Subcutaneous adipose tissue (tissue), 4 donors: ENCODE data around the gene LIMK2. TPM values are rescaled to one million over a fixed set of nuclear protein-coding genes. Genes with fewer than 3 reads are reported as not detected.

Experiments used
- small RNA-seq: library from RNA; depleted of rRNA; stranded (forward); fragments of <200 nt; gene quantifications from one replicate; pipeline ENCODE3, GENCODE V24; 2016
- total RNA-seq, 4 donors: library from RNA; depleted of rRNA; stranded (reverse); fragments of >200 nt; gene quantifications; one replicate each; pipeline ENCODE4 v1.1.0, GENCODE V29; 2016
- TF ChIP-seq, protein P1 (sequence below): fragments of 450-650 bp; IDR thresholded peaks from one replicate; pipeline ENCODE4 v1.5.1; 2016; ENCODE audit warnings: low read depth, mild to moderate bottlenecking, control low read depth, antibody characterized with exemption, moderate library complexity

Gene LIMK2
- total RNA-seq, 4 donors from 2014 or later = 15.4 to 26.4 (median 22.6) TPM

- TF ChIP-seq, protein P1, sequence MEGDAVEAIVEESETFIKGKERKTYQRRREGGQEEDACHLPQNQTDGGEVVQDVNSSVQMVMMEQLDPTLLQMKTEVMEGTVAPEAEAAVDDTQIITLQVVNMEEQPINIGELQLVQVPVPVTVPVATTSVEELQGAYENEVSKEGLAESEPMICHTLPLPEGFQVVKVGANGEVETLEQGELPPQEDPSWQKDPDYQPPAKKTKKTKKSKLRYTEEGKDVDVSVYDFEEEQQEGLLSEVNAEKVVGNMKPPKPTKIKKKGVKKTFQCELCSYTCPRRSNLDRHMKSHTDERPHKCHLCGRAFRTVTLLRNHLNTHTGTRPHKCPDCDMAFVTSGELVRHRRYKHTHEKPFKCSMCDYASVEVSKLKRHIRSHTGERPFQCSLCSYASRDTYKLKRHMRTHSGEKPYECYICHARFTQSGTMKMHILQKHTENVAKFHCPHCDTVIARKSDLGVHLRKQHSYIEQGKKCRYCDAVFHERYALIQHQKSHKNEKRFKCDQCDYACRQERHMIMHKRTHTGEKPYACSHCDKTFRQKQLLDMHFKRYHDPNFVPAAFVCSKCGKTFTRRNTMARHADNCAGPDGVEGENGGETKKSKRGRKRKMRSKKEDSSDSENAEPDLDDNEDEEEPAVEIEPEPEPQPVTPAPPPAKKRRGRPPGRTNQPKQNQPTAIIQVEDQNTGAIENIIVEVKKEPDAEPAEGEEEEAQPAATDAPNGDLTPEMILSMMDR = no peak
Measured at GRCh38 chr22:31323578-31324550, 111.8 kb downstream of the LIMK2 start.

DNA sequence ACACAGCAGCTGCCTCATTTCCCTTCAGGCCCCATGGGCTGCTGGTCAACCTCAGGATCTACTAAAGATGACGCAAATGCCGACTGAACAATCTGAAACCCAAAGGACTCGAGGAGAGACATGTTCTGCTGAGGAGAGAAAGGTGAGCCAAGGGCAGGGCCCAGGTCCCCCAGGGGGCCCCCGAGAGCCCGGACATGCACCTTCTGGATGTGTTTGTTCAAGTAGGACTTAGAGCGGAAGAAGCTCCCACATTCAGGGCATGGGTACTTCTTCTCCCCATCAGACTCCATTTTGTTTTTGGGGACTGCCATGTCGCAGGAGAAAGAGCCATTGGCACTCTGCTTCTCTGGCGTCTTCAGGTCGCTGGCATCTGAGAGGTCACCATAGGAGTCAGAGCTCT lies 114.8 kb downstream of the LIMK2 start:
- TF ChIP-seq, protein P1 = no peak

GRCh38 chr22:31327806-31328543 lies 115.9 kb downstream of the LIMK2 start:
- TF ChIP-seq, protein P1 = no peak

- TF ChIP-seq, protein P1 = no peak
Measured at GRCh38 chr22:31328544-31328960, 116.5 kb downstream of the LIMK2 start.

GRCh38 chr22:31329029-31329428 lies 116.9 kb downstream of the LIMK2 start:
- TF ChIP-seq, protein P1 = no peak

Small RNAs within 50 kb of the gene (small RNA-seq; reads per million reads assigned to genes)
- gene RF00019 (0.49 reads per million), gene RNA5SP496 (not detected), gene RNU6-1128P (not detected)

Other genes with a start within 250 kb of the LIMK2 start
- gene MORC2, start 243.5 kb upstream of the LIMK2 start, total RNA-seq = 10 to 100 TPM; 19.4 to 21.6 (median 20.9) TPM
- 10 to 100 TPM; 57.9 to 78.8 (median 71.1) TPM for gene TUG1, start 243.0 kb upstream of the LIMK2 start, total RNA-seq
- gene SMTN, start 131.0 kb upstream of the LIMK2 start, total RNA-seq = 100 to 1,000 TPM in 1 of 4 donors, 10 to 100 TPM in 3; 16.6 to 107 (median 19.4) TPM
- gene SELENOM, start 104.7 kb upstream of the LIMK2 start, total RNA-seq = 100 to 1,000 TPM; 226 to 360 (median 279) TPM
- gene INPP5J, start 89.3 kb upstream of the LIMK2 start, total RNA-seq = not detected
- gene PLA2G3, start 71.8 kb upstream of the LIMK2 start, total RNA-seq = not detected
- 10 to 100 TPM; 29.1 to 49.1 (median 32.6) TPM for gene RNF185, start 52.1 kb upstream of the LIMK2 start, total RNA-seq
- 100 to 1,000 TPM in 2 of 4 donors, 10 to 100 TPM in 2; 39.9 to 179 (median 98.4) TPM for gene PIK3IP1, start 80.2 kb downstream of the LIMK2 start, total RNA-seq
- 10 to 100 TPM; 10.0 to 17.9 (median 14.1) TPM for gene PATZ1, start 134.0 kb downstream of the LIMK2 start, total RNA-seq
- gene DRG1, start 187.3 kb downstream of the LIMK2 start, total RNA-seq = 10 to 100 TPM; 43.5 to 78.8 (median 62.3) TPM